H1 (cell line): Measurements from ENCODE around the gene SLC10A6. TPM values are rescaled to one million over a fixed set of nuclear protein-coding genes. Genes with fewer than 3 reads are reported as not detected.

Experiments used
- polyA plus RNA-seq, 7 experiments: library from polyadenylated mRNA; depleted of rRNA in 3 of 7; stranded (reverse) in 5 of 7; unstranded in 2 of 7; fragments of >200 nt in 5 of 7; fragments of 200-250 nt in 2 of 7; gene quantifications; 1 replicate in 5 of 7; 2 replicates in 1 of 7; 4 replicates in 1 of 7; pipeline versions ENCODE4 v1.2.1 to v1.2.3, GENCODE V29; 2011 to 2013; ENCODE audit warnings: missing spikeins in 2 of 7, mixed read lengths in 2 of 7
- total RNA-seq: library from RNA; stranded (reverse); fragmentation: NEBNext Ultra II Directional; extraction: Animal tissue kit (Norgen Biotek cat#: 25700); gene quantifications from 2 replicates; pipeline ENCODE4 v1.2.1, GENCODE V29; 2021

The SLC10A6 gene
- total and polyA plus RNA-seq, 2 of the 8 experiments (the other 6 are each of a cell fraction or from before 2014, with no cell fraction given), result not detected

Other genes starting within 250 kb of the SLC10A6 start
- 1.5 TPM in 2 replicates for gene C4orf36, start 43.0 kb upstream of the SLC10A6 start, total RNA-seq
- gene C4orf36, start 43.0 kb upstream of the SLC10A6 start, polyA plus RNA-seq (2011; rRNA removed), result 1.2 and 1.4 TPM in 2 replicates
- 85.4 and 85.5 TPM in 2 replicates for gene AFF1, start 85.6 kb upstream of the SLC10A6 start, total RNA-seq
- gene AFF1, start 85.6 kb upstream of the SLC10A6 start, polyA plus RNA-seq (2011; rRNA removed), result 14.8 and 24.6 TPM in 2 replicates